ENCODE measurements around the gene ZFP30.

ZFP30 gene

DNA sequence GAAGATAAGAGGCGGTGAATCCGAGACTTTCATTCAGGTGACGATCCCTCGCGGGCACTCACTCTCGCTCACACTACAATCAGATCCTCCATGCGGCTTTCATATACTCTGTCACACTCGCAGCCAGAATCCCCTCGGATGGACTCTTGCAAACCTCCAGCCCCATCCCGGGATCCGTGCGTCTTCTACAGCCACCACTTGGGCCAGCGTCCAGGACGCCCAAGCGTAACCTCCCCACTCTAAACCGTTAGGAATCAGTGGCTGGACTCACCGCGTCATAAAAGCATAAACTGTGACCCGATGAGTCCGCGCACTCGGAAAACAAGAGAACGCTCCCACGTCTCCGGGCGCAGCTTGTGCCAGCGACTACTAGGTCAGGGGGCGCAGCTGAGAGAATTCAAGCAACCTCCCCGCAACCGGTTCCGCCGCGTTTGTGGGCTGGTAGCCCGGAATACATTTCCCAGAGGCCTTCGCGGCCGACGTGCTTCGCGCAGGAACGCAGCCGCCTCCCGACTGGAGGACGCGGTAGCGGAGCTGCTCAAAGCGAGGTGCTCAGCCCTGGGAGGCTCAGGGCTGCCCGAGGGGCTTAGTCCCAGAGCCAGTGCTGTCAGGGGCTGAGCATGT lies 36.7 kb upstream of the ZFP30 start:
- TF ChIP-seq REST (IDR thresholded peaks at IDR 0.05; ENCODE audit: insufficient read depth in 1 of 2, low read depth in 2 of 2, low read length in 2 of 2): no peak
- TF ChIP-seq POLR2AphosphoS5 (IDR thresholded peaks at IDR 0.05; ENCODE audit: low read depth, low read length): peak; percentile 80
- peak; percentile 11 for TF ChIP-seq FOXP2 (optimal IDR thresholded peaks at IDR 0.05; ENCODE audit: borderline replicate concordance, extremely low read depth, extremely low read length, insufficient read depth)
- peak; percentile 64; the same call in 1 of the 2 replicates for TF ChIP-seq TAF1 (IDR thresholded peaks at IDR 0.05; ENCODE audit: borderline replicate concordance, insufficient read depth, low read length)
- no peak for TF ChIP-seq SIN3A (IDR thresholded peaks at IDR 0.05; ENCODE audit: borderline replicate concordance, insufficient read depth, low read length)

GRCh38 chr19:37683520-37683919 lies 28.3 kb upstream of the ZFP30 start:
- TF ChIP-seq TAF1 (IDR thresholded peaks at IDR 0.05; ENCODE audit: borderline replicate concordance, insufficient read depth, low read length) (no peak), SIN3A (IDR thresholded peaks at IDR 0.05; ENCODE audit: borderline replicate concordance, insufficient read depth, low read length) (no peak), POLR2AphosphoS5 (IDR thresholded peaks at IDR 0.05; ENCODE audit: low read depth, low read length) (no peak), REST (IDR thresholded peaks at IDR 0.05; ENCODE audit: insufficient read depth in 1 of 2, low read depth in 2 of 2, low read length in 2 of 2) (no peak), FOXP2 (optimal IDR thresholded peaks at IDR 0.05; ENCODE audit: borderline replicate concordance, extremely low read depth, extremely low read length, insufficient read depth) (no peak)

- TF ChIP-seq SIN3A (IDR thresholded peaks at IDR 0.05; ENCODE audit: borderline replicate concordance, insufficient read depth, low read length) (no peak), TAF1 (IDR thresholded peaks at IDR 0.05; ENCODE audit: borderline replicate concordance, insufficient read depth, low read length) (no peak), REST (IDR thresholded peaks at IDR 0.05; ENCODE audit: insufficient read depth in 1 of 2, low read depth in 2 of 2, low read length in 2 of 2) (no peak), FOXP2 (optimal IDR thresholded peaks at IDR 0.05; ENCODE audit: borderline replicate concordance, extremely low read depth, extremely low read length, insufficient read depth) (no peak), POLR2AphosphoS5 (IDR thresholded peaks at IDR 0.05; ENCODE audit: low read depth, low read length) (no peak)
Measured at GRCh38 chr19:37669450-37669914, 14.2 kb upstream of the ZFP30 start.

- TF ChIP-seq REST (IDR thresholded peaks at IDR 0.05; ENCODE audit: insufficient read depth in 1 of 2, low read depth in 2 of 2, low read length in 2 of 2): no peak
- TF ChIP-seq SIN3A (IDR thresholded peaks at IDR 0.05; ENCODE audit: borderline replicate concordance, insufficient read depth, low read length): no peak
- 0 out of 2 replicates have a peak, but pooled peaks have one; percentile 60 for TF ChIP-seq POLR2AphosphoS5 (IDR thresholded peaks at IDR 0.05; ENCODE audit: low read depth, low read length)
- TF ChIP-seq TAF1 (IDR thresholded peaks at IDR 0.05; ENCODE audit: borderline replicate concordance, insufficient read depth, low read length): no peak
- TF ChIP-seq FOXP2 (optimal IDR thresholded peaks at IDR 0.05; ENCODE audit: borderline replicate concordance, extremely low read depth, extremely low read length, insufficient read depth): peak; percentile 57
Measured at GRCh38 chr19:37655689-37656371, 565 bp upstream of the ZFP30 start.
